ENCODE data around the gene ITPKC. TPM values are rescaled to one million over a fixed set of nuclear protein-coding genes. Genes with fewer than 3 reads are reported as not detected.

The ITPKC gene
- total and polyA plus RNA-seq, 2 of the 13 experiments (the other 11 are each of a cell fraction or from before 2014, with no cell fraction given): 6.9 to 11.2 TPM

DNA sequence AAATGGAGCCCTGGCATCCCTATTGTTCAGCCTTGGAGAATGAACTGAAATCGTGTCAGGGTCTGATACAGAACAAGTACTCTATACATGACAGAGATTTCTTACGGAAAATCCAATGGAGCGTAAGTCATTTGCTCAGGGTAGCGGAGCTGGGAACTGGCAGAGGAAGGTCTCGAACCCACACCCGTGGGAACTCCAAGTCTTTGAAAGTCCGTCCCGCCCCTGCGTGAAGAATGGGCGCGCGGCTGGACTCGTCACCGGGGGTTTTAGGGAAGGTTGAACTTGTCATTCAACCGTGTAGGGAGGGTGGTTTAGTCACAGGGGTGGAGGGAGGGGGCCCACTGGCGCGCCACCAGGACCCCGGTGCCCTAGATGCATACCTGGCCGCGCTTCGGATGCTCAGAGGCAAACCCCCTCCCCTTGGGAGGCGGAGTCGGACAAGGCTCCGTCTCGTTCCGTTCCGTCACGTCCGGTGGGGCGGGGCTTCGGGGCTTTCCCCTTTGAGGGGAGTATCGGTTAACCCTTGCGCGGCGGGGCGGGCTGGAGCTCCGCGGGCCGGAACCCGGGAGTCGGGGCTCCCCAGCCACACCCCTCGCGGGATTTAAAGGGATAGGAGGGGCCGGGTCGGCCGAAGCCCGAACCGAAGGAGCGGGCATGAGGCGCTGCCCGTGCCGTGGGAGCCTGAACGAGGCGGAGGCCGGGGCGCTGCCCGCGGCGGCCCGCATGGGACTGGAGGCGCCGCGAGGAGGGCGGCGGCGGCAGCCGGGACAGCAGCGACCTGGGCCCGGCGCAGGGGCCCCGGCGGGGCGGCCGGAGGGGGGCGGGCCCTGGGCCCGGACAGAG, at the start of gene ITPKC, which contains the start of gene COQ8B (continued):
- TF ChIP-seq MAF1 (CRISPR knock-in tag; IDR thresholded peaks at IDR 0.05; ENCODE audit: borderline replicate concordance): no peak
- TF ChIP-seq, protein P1, sequence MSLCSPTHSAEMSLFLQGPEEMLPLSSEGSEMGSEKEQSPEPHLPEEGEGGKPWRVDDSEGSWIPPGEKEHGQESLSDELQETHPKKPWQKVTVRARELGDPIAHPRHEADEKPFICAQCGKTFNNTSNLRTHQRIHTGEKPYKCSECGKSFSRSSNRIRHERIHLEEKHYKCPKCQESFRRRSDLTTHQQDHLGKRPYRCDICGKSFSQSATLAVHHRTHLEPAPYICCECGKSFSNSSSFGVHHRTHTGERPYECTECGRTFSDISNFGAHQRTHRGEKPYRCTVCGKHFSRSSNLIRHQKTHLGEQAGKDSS (CRISPR knock-in tag; IDR thresholded peaks at IDR 0.05; ENCODE audit: borderline replicate concordance, low read depth): peak; percentile 38; the same call in 1 of the 2 replicates
- TF ChIP-seq, protein P2, sequence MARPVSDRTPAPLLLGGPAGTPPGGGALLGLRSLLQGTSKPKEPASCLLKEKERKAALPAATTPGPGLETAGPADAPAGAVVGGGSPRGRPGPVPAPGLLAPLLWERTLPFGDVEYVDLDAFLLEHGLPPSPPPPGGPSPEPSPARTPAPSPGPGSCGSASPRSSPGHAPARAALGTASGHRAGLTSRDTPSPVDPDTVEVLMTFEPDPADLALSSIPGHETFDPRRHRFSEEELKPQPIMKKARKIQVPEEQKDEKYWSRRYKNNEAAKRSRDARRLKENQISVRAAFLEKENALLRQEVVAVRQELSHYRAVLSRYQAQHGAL (CRISPR knock-in tag; IDR thresholded peaks at IDR 0.05; ENCODE audit: not compliant biosample characterization): no peak
- TF ChIP-seq, protein P3, sequence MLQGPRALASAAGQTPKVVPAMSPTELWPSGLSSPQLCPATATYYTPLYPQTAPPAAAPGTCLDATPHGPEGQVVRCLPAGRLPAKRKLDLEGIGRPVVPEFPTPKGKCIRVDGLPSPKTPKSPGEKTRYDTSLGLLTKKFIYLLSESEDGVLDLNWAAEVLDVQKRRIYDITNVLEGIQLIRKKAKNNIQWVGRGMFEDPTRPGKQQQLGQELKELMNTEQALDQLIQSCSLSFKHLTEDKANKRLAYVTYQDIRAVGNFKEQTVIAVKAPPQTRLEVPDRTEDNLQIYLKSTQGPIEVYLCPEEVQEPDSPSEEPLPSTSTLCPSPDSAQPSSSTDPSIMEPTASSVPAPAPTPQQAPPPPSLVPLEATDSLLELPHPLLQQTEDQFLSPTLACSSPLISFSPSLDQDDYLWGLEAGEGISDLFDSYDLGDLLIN (CRISPR knock-in tag; IDR thresholded peaks at IDR 0.05; ENCODE audit: borderline replicate concordance): no peak
- peak; percentile 64 to 73; a peak in 3 of 4 replicates for TF ChIP-seq POLR2A (IDR thresholded peaks at IDR 0.05; ENCODE audit: insufficient read depth in 1 of 2, low read depth in 2 of 2, low read length in 2 of 2)
- TF ChIP-seq MEF2D (CRISPR knock-in tag; IDR thresholded peaks at IDR 0.05): 0 out of 2 replicates have a peak, but pooled peaks have one; percentile 27
- TF ChIP-seq ZNF652 (CRISPR knock-in tag; IDR thresholded peaks at IDR 0.05; ENCODE audit: borderline replicate concordance, low read depth): peak; percentile 99
- peak; percentile 71; the same call in 1 of the 2 replicates for TF ChIP-seq SALL2 (CRISPR knock-in tag; IDR thresholded peaks at IDR 0.05)
- no peak for TF ChIP-seq PHB2 (IDR thresholded peaks at IDR 0.05; ENCODE audit: partially characterized antibody)
- TF ChIP-seq, protein P4, sequence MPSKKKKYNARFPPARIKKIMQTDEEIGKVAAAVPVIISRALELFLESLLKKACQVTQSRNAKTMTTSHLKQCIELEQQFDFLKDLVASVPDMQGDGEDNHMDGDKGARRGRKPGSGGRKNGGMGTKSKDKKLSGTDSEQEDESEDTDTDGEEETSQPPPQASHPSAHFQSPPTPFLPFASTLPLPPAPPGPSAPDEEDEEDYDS (CRISPR knock-in tag; IDR thresholded peaks at IDR 0.05): peak; percentile 79; the same call in 1 of the 2 replicates
- TF ChIP-seq HDAC2 (CRISPR knock-in tag; IDR thresholded peaks at IDR 0.05): peak; percentile 18; the same call in 1 of the 2 replicates
- TF ChIP-seq, protein P5, sequence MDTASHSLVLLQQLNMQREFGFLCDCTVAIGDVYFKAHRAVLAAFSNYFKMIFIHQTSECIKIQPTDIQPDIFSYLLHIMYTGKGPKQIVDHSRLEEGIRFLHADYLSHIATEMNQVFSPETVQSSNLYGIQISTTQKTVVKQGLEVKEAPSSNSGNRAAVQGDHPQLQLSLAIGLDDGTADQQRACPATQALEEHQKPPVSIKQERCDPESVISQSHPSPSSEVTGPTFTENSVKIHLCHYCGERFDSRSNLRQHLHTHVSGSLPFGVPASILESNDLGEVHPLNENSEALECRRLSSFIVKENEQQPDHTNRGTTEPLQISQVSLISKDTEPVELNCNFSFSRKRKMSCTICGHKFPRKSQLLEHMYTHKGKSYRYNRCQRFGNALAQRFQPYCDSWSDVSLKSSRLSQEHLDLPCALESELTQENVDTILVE (CRISPR knock-in tag; IDR thresholded peaks at IDR 0.05): peak; percentile 81
- TF ChIP-seq, protein P6, sequence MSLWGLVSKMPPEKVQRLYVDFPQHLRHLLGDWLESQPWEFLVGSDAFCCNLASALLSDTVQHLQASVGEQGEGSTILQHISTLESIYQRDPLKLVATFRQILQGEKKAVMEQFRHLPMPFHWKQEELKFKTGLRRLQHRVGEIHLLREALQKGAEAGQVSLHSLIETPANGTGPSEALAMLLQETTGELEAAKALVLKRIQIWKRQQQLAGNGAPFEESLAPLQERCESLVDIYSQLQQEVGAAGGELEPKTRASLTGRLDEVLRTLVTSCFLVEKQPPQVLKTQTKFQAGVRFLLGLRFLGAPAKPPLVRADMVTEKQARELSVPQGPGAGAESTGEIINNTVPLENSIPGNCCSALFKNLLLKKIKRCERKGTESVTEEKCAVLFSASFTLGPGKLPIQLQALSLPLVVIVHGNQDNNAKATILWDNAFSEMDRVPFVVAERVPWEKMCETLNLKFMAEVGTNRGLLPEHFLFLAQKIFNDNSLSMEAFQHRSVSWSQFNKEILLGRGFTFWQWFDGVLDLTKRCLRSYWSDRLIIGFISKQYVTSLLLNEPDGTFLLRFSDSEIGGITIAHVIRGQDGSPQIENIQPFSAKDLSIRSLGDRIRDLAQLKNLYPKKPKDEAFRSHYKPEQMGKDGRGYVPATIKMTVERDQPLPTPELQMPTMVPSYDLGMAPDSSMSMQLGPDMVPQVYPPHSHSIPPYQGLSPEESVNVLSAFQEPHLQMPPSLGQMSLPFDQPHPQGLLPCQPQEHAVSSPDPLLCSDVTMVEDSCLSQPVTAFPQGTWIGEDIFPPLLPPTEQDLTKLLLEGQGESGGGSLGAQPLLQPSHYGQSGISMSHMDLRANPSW (CRISPR knock-in tag; IDR thresholded peaks at IDR 0.05; ENCODE audit: borderline replicate concordance): no peak
- TF ChIP-seq KDM2A (CRISPR knock-in tag; IDR thresholded peaks at IDR 0.05; ENCODE audit: borderline replicate concordance, low read depth): peak; percentile 79
- TF ChIP-seq, protein P7, sequence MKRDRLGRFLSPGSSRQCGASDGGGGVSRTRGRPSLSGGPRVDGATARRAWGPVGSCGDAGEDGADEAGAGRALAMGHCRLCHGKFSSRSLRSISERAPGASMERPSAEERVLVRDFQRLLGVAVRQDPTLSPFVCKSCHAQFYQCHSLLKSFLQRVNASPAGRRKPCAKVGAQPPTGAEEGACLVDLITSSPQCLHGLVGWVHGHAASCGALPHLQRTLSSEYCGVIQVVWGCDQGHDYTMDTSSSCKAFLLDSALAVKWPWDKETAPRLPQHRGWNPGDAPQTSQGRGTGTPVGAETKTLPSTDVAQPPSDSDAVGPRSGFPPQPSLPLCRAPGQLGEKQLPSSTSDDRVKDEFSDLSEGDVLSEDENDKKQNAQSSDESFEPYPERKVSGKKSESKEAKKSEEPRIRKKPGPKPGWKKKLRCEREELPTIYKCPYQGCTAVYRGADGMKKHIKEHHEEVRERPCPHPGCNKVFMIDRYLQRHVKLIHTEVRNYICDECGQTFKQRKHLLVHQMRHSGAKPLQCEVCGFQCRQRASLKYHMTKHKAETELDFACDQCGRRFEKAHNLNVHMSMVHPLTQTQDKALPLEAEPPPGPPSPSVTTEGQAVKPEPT (CRISPR knock-in tag; IDR thresholded peaks at IDR 0.05; ENCODE audit: low read depth): no peak
- TF ChIP-seq ZNF282 (IDR thresholded peaks at IDR 0.05; ENCODE audit: partially characterized antibody): no peak
- TF ChIP-seq ZNF264 (CRISPR knock-in tag; IDR thresholded peaks at IDR 0.05): peak; percentile 27; the same call in 1 of the 2 replicates
- 0 out of 2 replicates have a peak, but pooled peaks have one; percentile 58 for TF ChIP-seq ZNF761 (CRISPR knock-in tag; conservative IDR thresholded peaks at IDR 0.05)
- TF ChIP-seq FOXA3 (CRISPR knock-in tag; IDR thresholded peaks at IDR 0.05): 0 out of 2 replicates have a peak, but pooled peaks have one; percentile 30

All from HepG2 (cell line).